ENCODE measurements around the gene KRTAP10-3. TPM values are rescaled to one million over a fixed set of nuclear protein-coding genes. Genes with fewer than 3 reads are reported as not detected.
"Not testable (repeated sequence)": the region's sequence is repeated elsewhere in the genome, so short reads cannot be mapped to it uniquely, and the experiment has no call there.

Gene KRTAP10-3
- total RNA-seq, 2 donors from 2014 or later: not detected

- H3K36me3 Mint-ChIP-seq: no peaks in the 10 kb centered on the region
- no peak overlapping the region for H3K4me3 Mint-ChIP-seq
- peaks cover 0 to 7% of the 10 kb centered on the region in 2 donors for H3K4me1 Mint-ChIP-seq (ENCODE audit: low read depth in 2 of 2)
- peaks cover 8 to 18% of the 10 kb centered on the region in 2 donors for H3K27me3 Mint-ChIP-seq
- ATAC-seq (no peak), DNase-seq (ENCODE audit: low spot score) (no peak)
- H3K27ac Mint-ChIP-seq: no peak overlapping the region
- no peaks in the 10 kb centered on the region for H3K9me3 Mint-ChIP-seq
Observed at GRCh38 chr21:44594406-44594916, 35.9 kb upstream of the KRTAP10-3 start.

- ATAC-seq (no peak), DNase-seq (ENCODE audit: low spot score) (no peak)
- no peak overlapping the region for H3K27ac Mint-ChIP-seq
- peaks cover 0 to 7% of the 10 kb centered on the region in 2 donors for H3K4me1 Mint-ChIP-seq (ENCODE audit: low read depth in 2 of 2)
- H3K9me3 Mint-ChIP-seq: no peaks in the 10 kb centered on the region
- H3K4me3 Mint-ChIP-seq: no peak overlapping the region
- peaks cover 8 to 21% of the 10 kb centered on the region in 2 donors for H3K27me3 Mint-ChIP-seq
- H3K36me3 Mint-ChIP-seq: no peaks in the 10 kb centered on the region
Observed at GRCh38 chr21:44593598-44594405, 35.2 kb upstream of the KRTAP10-3 start.

GRCh38 chr21:44592446-44593311 is 34.1 kb upstream of the KRTAP10-3 start, which contains the start of gene KRTAP10-6:
Gene KRTAP10-6, minus strand, starts transcription at chr21:44592505. Its CDS starts 21 bp downstream, at chr21:44592484.
- no peaks in the 10 kb centered on the region for H3K36me3 Mint-ChIP-seq
- peaks cover 0 to 7% of the 10 kb centered on the region in 2 donors for H3K4me1 Mint-ChIP-seq (ENCODE audit: low read depth in 2 of 2)
- no peak within 1 kb of the TSS for H3K4me3 Mint-ChIP-seq
- H3K27me3 Mint-ChIP-seq: peaks cover 4 to 17% of the 10 kb centered on the region in 2 donors
- H3K9me3 Mint-ChIP-seq: no peaks in the 10 kb centered on the region
- ATAC-seq (no peak), DNase-seq (ENCODE audit: low spot score) (no peak)
- H3K27ac Mint-ChIP-seq: no peak within 1 kb of the TSS

- H3K36me3 Mint-ChIP-seq; DNase-seq (ENCODE audit: low spot score); H3K4me3 Mint-ChIP-seq; H3K9me3 Mint-ChIP-seq; ATAC-seq; H3K27ac Mint-ChIP-seq; H3K4me1 Mint-ChIP-seq (ENCODE audit: low read depth in 2 of 2): not testable (repeated sequence)
- peaks cover 13 to 26% of the 10 kb centered on the region in 2 donors for H3K27me3 Mint-ChIP-seq
Observed at GRCh38 chr21:44591801-44592130, 33.2 kb upstream of the KRTAP10-3 start.

- H3K4me3 Mint-ChIP-seq; H3K9me3 Mint-ChIP-seq; H3K36me3 Mint-ChIP-seq; DNase-seq (ENCODE audit: low spot score); H3K27ac Mint-ChIP-seq; H3K4me1 Mint-ChIP-seq (ENCODE audit: low read depth in 2 of 2): not testable (repeated sequence)
- H3K27me3 Mint-ChIP-seq: peaks cover 19 to 30% of the 10 kb centered on the region in 2 donors
- peak in 1 of 2 donors; percentile 38 for ATAC-seq
Observed at GRCh38 chr21:44590897-44591800, 32.6 kb upstream of the KRTAP10-3 start.

GRCh38 chr21:44590311-44590721 is 31.7 kb upstream of the KRTAP10-3 start:
- ATAC-seq: peak in 1 of 2 donors; percentile 6
- no peaks in the 10 kb centered on the region for H3K9me3 Mint-ChIP-seq
- H3K4me3 Mint-ChIP-seq: no peak overlapping the region
- no peaks in the 10 kb centered on the region for H3K36me3 Mint-ChIP-seq
- DNase-seq (ENCODE audit: low spot score): no peak
- H3K27me3 Mint-ChIP-seq: peaks cover 26 to 34% of the 10 kb centered on the region in 2 donors
- peaks cover 0 to 7% of the 10 kb centered on the region in 2 donors for H3K4me1 Mint-ChIP-seq (ENCODE audit: low read depth in 2 of 2)
- H3K27ac Mint-ChIP-seq: no peak overlapping the region

- Mint-ChIP-seq H3K9me3 (no peaks in the 10 kb centered on the region), H3K36me3 (no peaks in the 10 kb centered on the region), H3K27ac (no peak overlapping the region), H3K4me1 (ENCODE audit: low read depth in 2 of 2) (peaks cover 0 to 7% of the 10 kb centered on the region in 2 donors), H3K4me3 (no peak overlapping the region), H3K27me3 (peaks cover 29 to 33% of the 10 kb centered on the region in 2 donors)
- ATAC-seq (peak in 1 of 2 donors; percentile 27), DNase-seq (ENCODE audit: low spot score) (no peak)
Observed at GRCh38 chr21:44589586-44590305, 31.2 kb upstream of the KRTAP10-3 start.

- no peak for DNase-seq (ENCODE audit: low spot score)
- no peak overlapping the region for H3K4me3 Mint-ChIP-seq
- no peaks in the 10 kb centered on the region for H3K9me3 Mint-ChIP-seq
- peaks cover 0 to 7% of the 10 kb centered on the region in 2 donors for H3K4me1 Mint-ChIP-seq (ENCODE audit: low read depth in 2 of 2)
- ATAC-seq: no peak
- no peaks in the 10 kb centered on the region for H3K36me3 Mint-ChIP-seq
- no peak overlapping the region for H3K27ac Mint-ChIP-seq
- H3K27me3 Mint-ChIP-seq: peaks cover 36 to 38% of the 10 kb centered on the region in 2 donors
Observed at GRCh38 chr21:44589094-44589493, 30.5 kb upstream of the KRTAP10-3 start.

- Mint-ChIP-seq H3K4me3 (no peak overlapping the region), H3K4me1 (ENCODE audit: low read depth in 2 of 2) (no peaks in the 10 kb centered on the region), H3K27me3 (peaks cover 45 to 49% of the 10 kb centered on the region in 2 donors), H3K36me3 (peaks cover 16% of the 10 kb centered on the region), H3K9me3 (peaks cover 3% of the 10 kb centered on the region), H3K27ac (no peak overlapping the region)
- DNase-seq (ENCODE audit: low spot score) (no peak), ATAC-seq (no peak)
Observed at GRCh38 chr21:44585892-44586291, 27.3 kb upstream of the KRTAP10-3 start.

- peaks cover 23% of the 10 kb centered on the region for H3K36me3 Mint-ChIP-seq
- peaks cover 45 to 49% of the 10 kb centered on the region in 2 donors for H3K27me3 Mint-ChIP-seq
- no peak overlapping the region for H3K27ac Mint-ChIP-seq
- DNase-seq (ENCODE audit: low spot score) (no peak), ATAC-seq (peak in 1 of 2 donors; percentile 58)
- no peak overlapping the region for H3K4me3 Mint-ChIP-seq
- H3K4me1 Mint-ChIP-seq (ENCODE audit: low read depth in 2 of 2): no peaks in the 10 kb centered on the region
- peaks cover 3% of the 10 kb centered on the region for H3K9me3 Mint-ChIP-seq
Observed at GRCh38 chr21:44583800-44584147, 25.2 kb upstream of the KRTAP10-3 start.

- Mint-ChIP-seq H3K36me3 (peaks cover 23% of the 10 kb centered on the region), H3K9me3 (peaks cover 3% of the 10 kb centered on the region), H3K4me1 (ENCODE audit: low read depth in 2 of 2) (no peaks in the 10 kb centered on the region), H3K27me3 (peaks cover 45 to 49% of the 10 kb centered on the region in 2 donors), H3K27ac (no peak overlapping the region), H3K4me3 (no peak overlapping the region)
- DNase-seq (ENCODE audit: low spot score) (no peak), ATAC-seq (no peak)
Observed at GRCh38 chr21:44583089-44583799, 24.6 kb upstream of the KRTAP10-3 start.

GRCh38 chr21:44582055-44582454 is 23.5 kb upstream of the KRTAP10-3 start:
- H3K27ac Mint-ChIP-seq: no peak overlapping the region
- ATAC-seq: no peak
- peaks cover 35 to 39% of the 10 kb centered on the region in 2 donors for H3K27me3 Mint-ChIP-seq
- H3K4me1 Mint-ChIP-seq (ENCODE audit: low read depth in 2 of 2): no peaks in the 10 kb centered on the region
- no peak overlapping the region for H3K4me3 Mint-ChIP-seq
- DNase-seq (ENCODE audit: low spot score): no peak
- H3K36me3 Mint-ChIP-seq: peaks cover 23% of the 10 kb centered on the region
- H3K9me3 Mint-ChIP-seq: peaks cover 3% of the 10 kb centered on the region

Data from natural killer cell treated with Interleukin-12 subunit alpha and Interleukin-12 subunit beta and Interleukin-15 and Interleukin-18, amount 100 ng/mL, for 72 hours (primary cell).